DOHH2 (cell line): ENCODE results near the gene FKBP1B.

Source experiments
- H3F3A ChIP-seq: fragments of 200-600 bp; sonication (generic), shearing (Covaris generic); 2 replicates; pipeline ENCODE4 v1.6.0; 2016; ENCODE audit warnings: antibody characterized with exemption, mild to moderate bottlenecking; ENCODE audit not compliant: control insufficient read depth, insufficient read depth
- H3K27ac ChIP-seq: fragments of 200-600 bp; sonication (generic); 2 replicates; pipeline ENCODE4 v1.5.1; 2014; ENCODE audit warnings: low read depth, mild to moderate bottlenecking, low read length, moderate library complexity
- H3K27me3 ChIP-seq: fragments of 200-600 bp; sonication (generic); 2 replicates; pipeline ENCODE4 v1.6.1; 2014; ENCODE audit warnings: mild to moderate bottlenecking, low read length, mixed read lengths; ENCODE audit not compliant: control insufficient read depth
- H3K36me3 ChIP-seq: fragments of 200-600 bp; sonication (generic); 2 replicates; pipeline ENCODE4 v1.6.1; 2014; ENCODE audit warnings: mild to moderate bottlenecking, low read length, moderate library complexity, mixed read lengths; ENCODE audit not compliant: control insufficient read depth
- H3K4me1 ChIP-seq: fragments of 200-600 bp; sonication (generic); 2 replicates; pipeline ENCODE4 v1.6.1; 2014; ENCODE audit warnings: mild to moderate bottlenecking, low read length, mixed read lengths; ENCODE audit not compliant: control insufficient read depth
- H3K4me2 ChIP-seq: fragments of 200-600 bp; sonication (generic); 2 replicates; pipeline ENCODE4 v1.6.0; 2014; ENCODE audit warnings: mild to moderate bottlenecking, low read length, moderate library complexity
- H3K4me3 ChIP-seq: fragments of 200-600 bp; sonication (generic); 2 replicates; pipeline ENCODE4 v1.5.1; 2014; ENCODE audit warnings: mild to moderate bottlenecking, low read length, mixed read lengths
- H3K79me2 ChIP-seq: fragments of 200-600 bp; sonication (generic); 2 replicates; pipeline ENCODE4 v1.6.1; 2014; ENCODE audit warnings: mild to moderate bottlenecking, low read length, mixed read lengths; ENCODE audit not compliant: control insufficient read depth
- H3K9me2 ChIP-seq: fragments of 200-600 bp; sonication (generic); replicated peaks from 2 replicates; pipeline ENCODE4 v1.6.1; 2014; ENCODE audit warnings: mild to moderate bottlenecking, low read length, mixed read lengths; ENCODE audit not compliant: control insufficient read depth
- H3K9me3 ChIP-seq: fragments of 200-600 bp; sonication (generic); 2 replicates; pipeline ENCODE4 v1.6.1; 2014; ENCODE audit warnings: antibody characterized with exemption, low read length, mixed read lengths; ENCODE audit not compliant: control insufficient read depth, insufficient read depth
- H4K20me1 ChIP-seq: fragments of 200-600 bp; sonication (generic); 2 replicates; pipeline ENCODE4 v1.6.0; 2014; ENCODE audit warnings: low read depth, mild to moderate bottlenecking, antibody characterized with exemption, low read length, moderate library complexity; ENCODE audit not compliant: control insufficient read depth, insufficient read depth
- EZH2phosphoT487 ChIP-seq: fragments of 200-600 bp; sonication (generic); IDR thresholded peaks from 2 replicates; pipeline ENCODE4 v1.6.1; 2017; ENCODE audit warnings: borderline replicate concordance, mild to moderate bottlenecking, antibody characterized with exemption, low read length, moderate library complexity, mixed read lengths
- TF ChIP-seq, protein P1 (sequence below): fragments of 200-600 bp; sonication (generic); IDR thresholded peaks from one replicate; pipeline ENCODE4 v1.5.1; 2014; ENCODE audit warnings: antibody characterized with exemption, mild to moderate bottlenecking, low read depth, low read length; ENCODE audit not compliant: poor library complexity, severe bottlenecking

The FKBP1B gene

DNA sequence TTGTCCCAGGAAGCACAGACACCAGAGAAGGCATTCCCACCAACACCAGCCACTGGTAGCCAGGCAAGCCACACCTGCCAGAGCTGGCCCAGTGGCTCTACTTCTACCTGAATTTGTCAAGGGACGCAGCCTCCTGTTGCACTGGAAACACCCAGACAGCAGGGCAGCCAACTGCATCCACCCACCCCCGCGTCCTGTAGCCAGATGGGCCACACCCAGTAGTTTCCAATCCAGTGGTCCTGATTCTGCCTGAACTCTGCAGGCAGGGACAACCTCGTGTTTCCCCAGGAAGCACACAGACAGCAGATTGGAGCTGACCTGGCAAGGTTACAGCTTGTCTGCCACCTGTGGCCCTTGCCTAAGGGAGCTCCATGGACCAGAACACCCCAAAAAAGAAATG, 55.4 kb downstream of the FKBP1B start:
- peak overlapping the region; percentile 18; the same call in 1 of the 2 replicates for H3K4me3 ChIP-seq
- H3K9me2 ChIP-seq: no peaks in the 10 kb centered on the region
- no peaks in the 10 kb centered on the region for H3K27me3 ChIP-seq
- peak overlapping the region; percentile 44 for H3K4me2 ChIP-seq
- H4K20me1 ChIP-seq: no peaks in the 10 kb centered on the region
- H3K4me1 ChIP-seq: peaks cover 22% of the 10 kb centered on the region
- no peaks in the 10 kb centered on the region for H3F3A ChIP-seq
- no peaks in the 10 kb centered on the region for H3K36me3 ChIP-seq
- H3K27ac ChIP-seq: no peak overlapping the region
- H3K9me3 ChIP-seq: 0 out of 2 replicates have a peak, but pooled peaks cover 4% of the 10 kb centered on the region
- TF ChIP-seq, protein P1, sequence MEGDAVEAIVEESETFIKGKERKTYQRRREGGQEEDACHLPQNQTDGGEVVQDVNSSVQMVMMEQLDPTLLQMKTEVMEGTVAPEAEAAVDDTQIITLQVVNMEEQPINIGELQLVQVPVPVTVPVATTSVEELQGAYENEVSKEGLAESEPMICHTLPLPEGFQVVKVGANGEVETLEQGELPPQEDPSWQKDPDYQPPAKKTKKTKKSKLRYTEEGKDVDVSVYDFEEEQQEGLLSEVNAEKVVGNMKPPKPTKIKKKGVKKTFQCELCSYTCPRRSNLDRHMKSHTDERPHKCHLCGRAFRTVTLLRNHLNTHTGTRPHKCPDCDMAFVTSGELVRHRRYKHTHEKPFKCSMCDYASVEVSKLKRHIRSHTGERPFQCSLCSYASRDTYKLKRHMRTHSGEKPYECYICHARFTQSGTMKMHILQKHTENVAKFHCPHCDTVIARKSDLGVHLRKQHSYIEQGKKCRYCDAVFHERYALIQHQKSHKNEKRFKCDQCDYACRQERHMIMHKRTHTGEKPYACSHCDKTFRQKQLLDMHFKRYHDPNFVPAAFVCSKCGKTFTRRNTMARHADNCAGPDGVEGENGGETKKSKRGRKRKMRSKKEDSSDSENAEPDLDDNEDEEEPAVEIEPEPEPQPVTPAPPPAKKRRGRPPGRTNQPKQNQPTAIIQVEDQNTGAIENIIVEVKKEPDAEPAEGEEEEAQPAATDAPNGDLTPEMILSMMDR: no peak
- TF ChIP-seq EZH2phosphoT487: no peak
- H3K79me2 ChIP-seq: no peaks in the 10 kb centered on the region

DNA sequence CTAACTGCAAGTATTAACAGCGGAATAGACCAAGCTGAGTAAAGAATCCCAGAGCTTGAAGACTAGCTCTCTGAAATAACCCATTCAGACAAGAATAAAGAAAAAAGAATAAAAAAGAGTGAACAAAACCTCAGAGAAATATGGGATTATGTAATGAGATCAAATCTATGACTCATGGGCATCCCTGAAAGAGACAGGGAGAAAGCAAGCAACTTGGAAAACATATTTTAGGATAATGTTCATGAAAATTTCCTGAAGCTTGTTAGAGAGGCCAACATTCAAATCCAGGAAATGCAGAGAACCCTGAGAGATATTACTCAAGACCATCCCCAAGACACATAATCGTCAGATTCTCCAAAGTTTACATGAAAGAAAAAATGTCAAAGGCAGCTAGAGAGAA, 56.3 kb downstream of the FKBP1B start:
- H3F3A ChIP-seq: no peaks in the 10 kb centered on the region
- H3K9me3 ChIP-seq: 0 out of 2 replicates have a peak, but pooled peaks cover 4% of the 10 kb centered on the region
- H4K20me1 ChIP-seq: no peaks in the 10 kb centered on the region
- no peaks in the 10 kb centered on the region for H3K27me3 ChIP-seq
- H3K4me1 ChIP-seq: peaks cover 22% of the 10 kb centered on the region
- no peak overlapping the region for H3K4me3 ChIP-seq
- H3K79me2 ChIP-seq: no peaks in the 10 kb centered on the region
- no peaks in the 10 kb centered on the region for H3K36me3 ChIP-seq
- TF ChIP-seq, protein P1: no peak
- TF ChIP-seq EZH2phosphoT487: no peak
- H3K27ac ChIP-seq: no peak overlapping the region
- no peak overlapping the region for H3K4me2 ChIP-seq
- H3K9me2 ChIP-seq: no peaks in the 10 kb centered on the region

DNA sequence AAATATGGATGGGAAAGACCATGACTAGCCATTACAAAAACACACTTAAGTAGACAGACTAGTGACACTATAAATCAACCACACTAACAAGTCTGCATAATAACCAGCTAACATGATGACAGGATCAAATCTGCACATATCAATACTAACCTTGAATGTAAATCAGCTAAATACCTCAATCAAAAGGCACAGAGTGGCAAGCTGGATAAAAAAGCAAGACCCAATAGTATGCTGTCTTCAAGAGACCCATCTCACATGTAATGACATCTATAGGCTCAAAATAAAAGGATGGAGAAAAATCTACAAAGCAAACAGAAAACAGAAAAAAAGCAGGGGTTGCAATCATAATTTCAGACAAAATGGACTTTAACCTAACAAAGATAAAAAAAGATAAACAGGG, 57.2 kb downstream of the FKBP1B start:
- TF ChIP-seq, protein P1: no peak
- no peak for TF ChIP-seq EZH2phosphoT487
- Histone ChIP-seq H3K4me3 (no peak overlapping the region), H3K9me3 (0 out of 2 replicates have a peak, but pooled peaks cover 4% of the 10 kb centered on the region), H3K27me3 (no peaks in the 10 kb centered on the region), H3K4me2 (no peak overlapping the region), H3K79me2 (no peaks in the 10 kb centered on the region), H3K27ac (no peak overlapping the region), H3K9me2 (no peaks in the 10 kb centered on the region), H3F3A (no peaks in the 10 kb centered on the region), H3K36me3 (no peaks in the 10 kb centered on the region), H4K20me1 (no peaks in the 10 kb centered on the region), H3K4me1 (peaks cover 22% of the 10 kb centered on the region)
